ENCODE data around the gene MPRIP.
"Not testable (repeated sequence)": the region's sequence is repeated elsewhere in the genome, so short reads cannot be mapped to it uniquely, and the experiment has no call there.

Gene MPRIP

GRCh38 chr17:17042384-17042736 lies at the start of gene MPRIP:
Gene MPRIP (plus strand): TSS chr17:17042457. CDS start chr17:17042849, 392 bp downstream.
- DNase-seq: no peak

- DNase-seq: no peak
These were observed 47.6 kb upstream of the MPRIP start for GRCh38 chr17:16994631-16995030.

DNA sequence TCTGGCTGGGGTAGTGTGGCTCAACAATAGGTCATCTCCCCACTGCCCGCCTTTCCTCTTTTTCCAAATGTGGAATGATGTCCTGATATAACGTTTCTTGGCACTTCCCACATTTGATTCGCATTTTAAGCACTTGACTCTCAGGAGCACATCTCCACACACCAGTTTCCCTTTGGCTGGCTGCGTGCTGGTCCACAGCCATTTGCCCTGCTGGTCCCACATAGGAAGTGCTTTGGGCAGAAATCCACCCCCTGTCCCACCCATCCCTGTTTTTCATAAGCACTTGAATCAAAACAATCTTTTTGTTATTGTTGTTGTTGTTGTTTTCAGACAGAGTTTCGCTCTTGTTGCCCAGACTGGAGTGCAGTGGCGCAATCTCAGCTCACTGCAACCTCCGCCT lies 46.3 kb upstream of the MPRIP start:
- DNase-seq: no peak

GRCh38 chr17:16996726-16997125 lies 45.5 kb upstream of the MPRIP start:
- DNase-seq: not testable (repeated sequence)

- peak; percentile 7 for DNase-seq
These were observed 44.5 kb upstream of the MPRIP start for GRCh38 chr17:16997514-16998429.

- no peak for DNase-seq
These were observed 42.2 kb upstream of the MPRIP start for GRCh38 chr17:16999931-17000625.

- DNase-seq: no peak
These were observed 41.0 kb upstream of the MPRIP start for GRCh38 chr17:17001076-17001777.

- peak; percentile 85 for DNase-seq
These were observed 40.3 kb upstream of the MPRIP start for GRCh38 chr17:17001874-17002520.

GRCh38 chr17:17002731-17003715 lies 39.2 kb upstream of the MPRIP start:
- not testable (repeated sequence) for DNase-seq

- no peak for DNase-seq
These were observed 37.8 kb upstream of the MPRIP start for GRCh38 chr17:17004251-17004996.

- not testable (repeated sequence) for DNase-seq
These were observed 37.2 kb upstream of the MPRIP start for GRCh38 chr17:17004997-17005614.

- not testable (repeated sequence) for DNase-seq
These were observed 34.4 kb upstream of the MPRIP start for GRCh38 chr17:17007891-17008290.

DNA sequence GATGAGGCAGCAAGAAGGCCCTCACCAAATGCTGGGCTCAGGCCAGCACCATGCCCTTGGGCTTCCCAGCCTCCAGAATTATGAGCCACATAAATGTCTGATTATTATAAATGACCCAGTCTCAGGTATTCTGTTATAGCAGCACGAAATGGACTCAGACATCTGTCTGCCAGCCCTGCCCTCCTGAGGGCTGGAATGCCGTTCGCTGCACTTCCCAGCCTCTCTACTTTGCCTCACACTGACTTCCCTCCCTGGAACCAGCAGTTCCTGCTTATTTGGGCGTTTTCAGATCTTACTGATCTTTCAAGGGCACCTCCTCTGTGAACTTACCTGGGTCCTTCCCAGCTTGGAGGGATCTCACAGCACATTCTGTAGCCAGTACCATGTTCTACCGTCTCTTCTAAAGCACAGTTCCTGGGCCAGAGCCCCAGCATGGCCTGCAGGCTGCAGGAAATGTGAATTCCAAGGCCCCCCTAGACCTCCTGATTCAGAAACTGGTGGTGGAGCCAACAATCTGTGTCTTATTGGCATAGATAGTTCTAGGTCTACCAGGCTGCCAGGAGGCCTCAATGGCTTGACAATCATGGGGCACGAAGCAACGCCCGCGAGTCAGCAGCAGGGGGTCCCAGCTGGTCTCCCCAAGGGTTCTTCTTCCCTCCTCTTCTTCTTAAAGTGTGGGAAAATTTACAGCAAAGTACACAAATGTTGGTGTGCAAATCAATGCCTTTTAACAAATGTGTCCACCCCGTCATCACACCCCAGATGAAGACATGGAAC lies 33.4 kb upstream of the MPRIP start:
- DNase-seq: not testable (repeated sequence)

GRCh38 chr17:17009972-17010371 lies 32.3 kb upstream of the MPRIP start:
- not testable (repeated sequence) for DNase-seq

GRCh38 chr17:17010545-17011034 lies 31.7 kb upstream of the MPRIP start:
- DNase-seq: not testable (repeated sequence)

DNA sequence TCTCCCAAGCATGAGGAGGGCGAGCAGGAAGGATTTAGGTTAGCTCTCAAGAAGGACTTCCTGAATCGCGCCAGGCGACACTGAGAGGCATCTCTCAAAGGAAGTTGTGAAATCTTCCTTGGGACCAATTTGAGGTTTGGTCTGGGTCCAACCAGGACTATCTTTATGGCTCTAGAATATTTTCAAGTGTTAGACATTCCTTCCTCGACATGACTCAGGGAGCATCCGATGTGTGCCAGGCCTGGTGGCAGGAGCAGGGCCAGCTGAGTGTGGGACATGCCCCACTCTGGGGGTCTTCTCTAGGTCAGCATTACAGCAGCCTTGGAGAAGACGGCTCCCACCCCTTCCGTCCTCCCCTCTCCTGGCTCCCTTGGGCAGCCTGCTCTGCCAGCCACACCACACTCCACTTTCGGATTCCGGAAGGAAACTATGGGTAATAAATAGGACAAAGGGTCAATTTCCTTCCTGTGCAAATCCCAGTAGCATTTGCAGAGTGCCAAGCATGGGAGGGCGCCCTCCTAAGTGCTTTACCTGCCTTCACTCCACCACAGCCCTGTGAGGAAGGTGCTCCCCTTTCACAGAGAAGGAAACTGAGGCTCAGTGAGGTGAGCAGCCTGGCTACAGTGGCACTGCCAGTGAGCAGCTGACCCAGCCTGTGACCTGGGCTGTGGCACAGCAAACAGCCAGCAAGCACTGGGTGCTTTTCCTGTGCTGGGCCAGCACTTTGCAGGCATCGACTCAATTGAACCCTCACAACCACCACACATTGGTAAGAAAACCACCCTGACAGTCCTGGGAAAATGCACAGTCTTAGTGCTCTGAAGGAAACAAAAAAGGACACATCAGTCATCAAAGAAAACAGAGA lies 31.0 kb upstream of the MPRIP start:
- not testable (repeated sequence) for DNase-seq

GRCh38 chr17:17013828-17014747 lies 28.2 kb upstream of the MPRIP start:
- not testable (repeated sequence) for DNase-seq
